ENCODE data around the gene CDC34.

The CDC34 gene

GRCh38 chr19:497869-498510 lies 33.6 kb upstream of the CDC34 start:
- no peak for DNase-seq

- no peak for DNase-seq
Measured at GRCh38 chr19:498511-498891, 33.1 kb upstream of the CDC34 start.

- DNase-seq = no peak
Measured at GRCh38 chr19:498977-499623, 32.5 kb upstream of the CDC34 start.

- no peak for DNase-seq
Measured at GRCh38 chr19:501646-502045, 29.9 kb upstream of the CDC34 start.

- no peak for DNase-seq
Measured at GRCh38 chr19:504616-505015, 26.9 kb upstream of the CDC34 start.

- peak; percentile 86 for DNase-seq
Measured at GRCh38 chr19:506404-507285, 24.9 kb upstream of the CDC34 start.

- DNase-seq = peak; percentile 60
Measured at GRCh38 chr19:507286-508203, 24.0 kb upstream of the CDC34 start, which contains the start of gene TPGS1. Gene TPGS1 (plus strand): TSS chr19:507497. CDS start chr19:507507, 10 bp downstream.

GRCh38 chr19:508204-509150 lies 23.1 kb upstream of the CDC34 start:
- no peak for DNase-seq

GRCh38 chr19:510606-511100 lies 20.9 kb upstream of the CDC34 start:
- peak; percentile 88 for DNase-seq

GRCh38 chr19:511101-511851 lies 20.3 kb upstream of the CDC34 start:
- DNase-seq = peak; percentile 70

- DNase-seq = no peak
Measured at GRCh38 chr19:512547-513365, 18.8 kb upstream of the CDC34 start.

- DNase-seq = no peak
Measured at GRCh38 chr19:513368-514165, 18.0 kb upstream of the CDC34 start.

GRCh38 chr19:514166-514663 lies 17.3 kb upstream of the CDC34 start:
- no peak for DNase-seq

GRCh38 chr19:517721-518597 lies 13.6 kb upstream of the CDC34 start:
- no peak for DNase-seq

GRCh38 chr19:518598-519231 lies 12.8 kb upstream of the CDC34 start:
- peak; percentile 36 for DNase-seq

GRCh38 chr19:519449-519865 lies 12.1 kb upstream of the CDC34 start:
- DNase-seq = no peak

- no peak for DNase-seq
Measured at GRCh38 chr19:522726-523125, 8.8 kb upstream of the CDC34 start.

Data from activated T-cell treated with anti-CD3 and anti-CD28 coated beads for 4 hours (primary cell).